Activated CD4-positive, alpha-beta T cell treated with anti-CD3 and anti-CD28 coated beads, Interleukin-2, amount 10 ng/mL, durations not matched to agents 24 days and 14 days (primary cell): ENCODE results near the gene MED28. TPM values are rescaled to one million over a fixed set of nuclear protein-coding genes. Genes with fewer than 3 reads are reported as not detected.

ENCODE experiments used
- DNase-seq: peaks from one replicate; pipeline ENCODE4 v3.0.0; 2022
- H3K27ac Mint-ChIP-seq: one replicate; pipeline ENCODE4 v1.8.0; 2022; ENCODE audit warnings: mild to moderate bottlenecking, mixed read lengths
- H3K27me3 Mint-ChIP-seq: one replicate; pipeline ENCODE4 v1.8.0; 2022; ENCODE audit warnings: mixed read lengths
- H3K36me3 Mint-ChIP-seq: one replicate; pipeline ENCODE4 v1.8.0; 2022; ENCODE audit warnings: low read depth, mild to moderate bottlenecking, mixed read lengths
- H3K4me1 Mint-ChIP-seq: one replicate; pipeline ENCODE4 v1.8.0; 2021; ENCODE audit warnings: mixed read lengths
- H3K4me3 Mint-ChIP-seq: one replicate; pipeline ENCODE4 v1.8.0; 2022; ENCODE audit warnings: mild to moderate bottlenecking, moderate library complexity, mixed read lengths
- H3K9me3 Mint-ChIP-seq: one replicate; pipeline ENCODE4 v1.8.0; 2021; ENCODE audit warnings: mixed read lengths
- intact Hi-C: fragments of 100-400 bp; cut with micrococcal nuclease; formaldehyde crosslinking; loops from one replicate; pipeline ENCODE4 v1.15.1; 2023
- total RNA-seq: library from RNA; stranded (reverse); gene quantifications from 2 replicates; pipeline ENCODE4 v1.2.3, GENCODE V29; 2022

Gene MED28
- total RNA-seq, 1 donor from 2014 or later: 54.5 TPM

- Mint-ChIP-seq H3K4me3 (no peak overlapping the region), H3K4me1 (no peaks in the 10 kb centered on the region), H3K9me3 (no peaks in the 10 kb centered on the region), H3K36me3 (no peaks in the 10 kb centered on the region), H3K27ac (no peak overlapping the region), H3K27me3 (peaks cover 3% of the 10 kb centered on the region)
- intact Hi-C loops: no loop called here
- DNase-seq: no peak
These were observed 48.3 kb downstream of the MED28 start for GRCh38 chr4:17662694-17663093.

DNA sequence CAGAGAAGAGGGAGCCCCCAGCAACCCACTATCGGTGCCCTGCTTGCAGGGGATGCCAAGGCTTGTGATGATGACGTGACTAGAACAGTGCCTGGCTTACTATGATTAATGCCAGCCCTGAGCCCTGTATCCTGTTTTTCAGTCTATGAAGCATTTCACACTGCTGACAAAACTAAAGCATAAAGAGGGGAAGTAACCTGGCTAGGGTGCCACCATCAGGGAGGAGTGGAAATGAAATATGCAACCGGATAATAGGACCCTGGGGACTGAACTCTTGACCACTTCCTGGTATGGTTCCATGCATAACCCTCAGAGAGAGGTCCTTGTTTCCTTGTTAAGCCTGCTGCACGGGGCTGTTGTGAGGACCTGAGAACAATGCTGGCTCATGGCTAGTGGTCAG is 50.3 kb downstream of the MED28 start:
- H3K9me3 Mint-ChIP-seq: no peaks in the 10 kb centered on the region
- H3K4me3 Mint-ChIP-seq: no peak overlapping the region
- no peaks in the 10 kb centered on the region for H3K36me3 Mint-ChIP-seq
- DNase-seq: no peak
- H3K27me3 Mint-ChIP-seq: peaks cover 4% of the 10 kb centered on the region
- intact Hi-C loops: no loop called here
- no peak overlapping the region for H3K27ac Mint-ChIP-seq
- H3K4me1 Mint-ChIP-seq: no peaks in the 10 kb centered on the region

DNA sequence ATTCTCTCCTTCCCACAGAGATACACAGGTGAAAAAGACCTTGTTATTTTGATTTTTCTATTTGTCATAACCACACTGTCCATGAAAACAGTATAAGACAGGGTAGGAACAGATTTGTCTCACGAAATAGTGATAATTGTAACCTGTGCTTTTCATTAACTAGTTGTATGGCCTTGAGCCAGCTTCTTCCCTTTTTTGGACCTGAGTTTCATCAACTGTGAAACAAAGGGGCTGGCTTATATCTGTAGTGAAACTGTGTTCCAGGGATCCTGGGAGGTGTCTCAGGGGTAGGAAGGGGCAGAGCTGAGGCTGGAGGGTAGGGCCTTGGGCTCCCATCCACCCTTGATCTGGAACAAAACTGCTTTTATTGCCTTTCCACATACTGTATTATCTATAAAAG is 50.9 kb downstream of the MED28 start:
- H3K4me3 Mint-ChIP-seq: no peak overlapping the region
- H3K4me1 Mint-ChIP-seq: no peaks in the 10 kb centered on the region
- H3K27me3 Mint-ChIP-seq: peaks cover 7% of the 10 kb centered on the region
- intact Hi-C loops: no loop called here
- no peak for DNase-seq
- H3K27ac Mint-ChIP-seq: no peak overlapping the region
- no peaks in the 10 kb centered on the region for H3K36me3 Mint-ChIP-seq
- no peaks in the 10 kb centered on the region for H3K9me3 Mint-ChIP-seq

GRCh38 chr4:17665852-17666251 is 51.4 kb downstream of the MED28 start:
- Mint-ChIP-seq H3K4me1 (no peaks in the 10 kb centered on the region), H3K27me3 (peaks cover 8% of the 10 kb centered on the region), H3K9me3 (no peaks in the 10 kb centered on the region), H3K27ac (no peak overlapping the region), H3K4me3 (no peak overlapping the region), H3K36me3 (no peaks in the 10 kb centered on the region)
- no peak for DNase-seq
- intact Hi-C loops: no loop called here

GRCh38 chr4:17667253-17667652 is 52.8 kb downstream of the MED28 start:
- Mint-ChIP-seq H3K27ac (no peak overlapping the region), H3K27me3 (peaks cover 15% of the 10 kb centered on the region), H3K4me1 (no peaks in the 10 kb centered on the region), H3K4me3 (no peak overlapping the region), H3K9me3 (peaks cover 6% of the 10 kb centered on the region), H3K36me3 (no peaks in the 10 kb centered on the region)
- intact Hi-C loops: no loop called here
- no peak for DNase-seq

- DNase-seq: no peak
- intact Hi-C loops: no loop called here
- peaks cover 15% of the 10 kb centered on the region for H3K27me3 Mint-ChIP-seq
- H3K9me3 Mint-ChIP-seq: peaks cover 6% of the 10 kb centered on the region
- no peak overlapping the region for H3K4me3 Mint-ChIP-seq
- no peaks in the 10 kb centered on the region for H3K36me3 Mint-ChIP-seq
- H3K4me1 Mint-ChIP-seq: no peaks in the 10 kb centered on the region
- H3K27ac Mint-ChIP-seq: no peak overlapping the region
These were observed 53.3 kb downstream of the MED28 start for GRCh38 chr4:17667653-17668201.

GRCh38 chr4:17670423-17670822 is 56.0 kb downstream of the MED28 start:
- H3K9me3 Mint-ChIP-seq: peaks cover 6% of the 10 kb centered on the region
- H3K4me3 Mint-ChIP-seq: no peak overlapping the region
- H3K36me3 Mint-ChIP-seq: no peaks in the 10 kb centered on the region
- H3K27me3 Mint-ChIP-seq: peaks cover 15% of the 10 kb centered on the region
- intact Hi-C loops: no loop called here
- no peaks in the 10 kb centered on the region for H3K4me1 Mint-ChIP-seq
- no peak overlapping the region for H3K27ac Mint-ChIP-seq
- DNase-seq: no peak

DNA sequence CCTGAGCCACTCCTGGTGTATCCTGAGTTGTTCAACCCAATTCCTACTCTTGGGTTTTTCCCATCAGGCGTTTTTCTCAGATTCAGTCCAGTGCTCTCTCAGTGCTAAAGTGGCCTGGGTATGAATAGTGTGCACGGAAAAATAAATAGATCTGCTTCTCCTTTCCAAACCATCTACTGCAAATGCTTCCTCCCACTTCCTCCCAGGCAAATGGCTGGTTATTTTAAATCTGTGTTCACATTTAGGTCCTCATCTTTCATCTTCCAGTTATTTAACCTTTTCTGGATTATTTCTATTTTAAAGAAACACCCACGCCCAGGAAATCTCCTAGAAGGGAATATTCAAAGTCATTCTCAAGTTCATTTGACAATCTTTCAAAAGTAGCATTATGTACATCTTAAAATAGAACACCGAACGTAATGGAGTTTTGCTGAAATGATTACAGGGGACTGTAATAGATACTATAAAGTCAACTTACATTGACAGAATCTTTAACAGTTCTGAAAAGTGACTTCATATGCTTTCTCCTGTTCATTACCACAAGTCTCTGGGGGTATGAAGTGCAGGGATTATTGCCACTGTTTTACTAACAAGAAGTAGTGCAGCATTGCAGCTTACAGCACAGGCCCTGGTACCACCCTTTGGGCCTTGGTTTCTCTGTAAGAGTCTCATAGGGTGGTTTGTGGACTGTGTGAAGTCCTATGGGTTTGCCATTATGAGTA is 66.3 kb downstream of the MED28 start:
- intact Hi-C loops: no loop called here
- Mint-ChIP-seq H3K9me3 (peaks cover 7% of the 10 kb centered on the region), H3K4me3 (no peak overlapping the region), H3K4me1 (no peaks in the 10 kb centered on the region), H3K27ac (no peak overlapping the region), H3K36me3 (no peaks in the 10 kb centered on the region), H3K27me3 (no peaks in the 10 kb centered on the region)
- no peak for DNase-seq

GRCh38 chr4:17681281-17682221 is 67.1 kb downstream of the MED28 start:
- H3K27me3 Mint-ChIP-seq: no peaks in the 10 kb centered on the region
- H3K36me3 Mint-ChIP-seq: no peaks in the 10 kb centered on the region
- H3K4me1 Mint-ChIP-seq: no peaks in the 10 kb centered on the region
- H3K9me3 Mint-ChIP-seq: peaks cover 7% of the 10 kb centered on the region
- intact Hi-C loops: no loop called here
- DNase-seq: no peak
- no peak overlapping the region for H3K4me3 Mint-ChIP-seq
- H3K27ac Mint-ChIP-seq: no peak overlapping the region

- Mint-ChIP-seq H3K36me3 (no peaks in the 10 kb centered on the region), H3K27ac (no peak overlapping the region), H3K27me3 (no peaks in the 10 kb centered on the region), H3K4me3 (no peak overlapping the region), H3K9me3 (peaks cover 6% of the 10 kb centered on the region), H3K4me1 (no peaks in the 10 kb centered on the region)
- no peak for DNase-seq
- intact Hi-C loops: no loop called here
These were observed 67.8 kb downstream of the MED28 start for GRCh38 chr4:17682222-17682566.

Other genes with a start within 250 kb of the MED28 start
- 31.8 and 34.4 TPM in 2 replicates for gene QDPR, start 102.6 kb upstream of the MED28 start, total RNA-seq
- gene CLRN2, start 99.5 kb upstream of the MED28 start, total RNA-seq: not detected in 2 replicates
- 114 and 126 TPM in 2 replicates for gene LAP3, start 37.4 kb upstream of the MED28 start, total RNA-seq
- gene FAM184B, start 167.0 kb downstream of the MED28 start, total RNA-seq: not detected in 2 replicates
- gene DCAF16, start 196.1 kb downstream of the MED28 start, total RNA-seq: 47.1 and 51.4 TPM in 2 replicates
- 46.3 and 53.4 TPM in 2 replicates for gene NCAPG, start 196.3 kb downstream of the MED28 start, total RNA-seq